AG20443 (cell line): ENCODE data around the gene PCDH9.

Experiments used
- DNase-seq: peaks from one replicate; pipeline ENCODE4 v3.0.0; 2012; ENCODE audit warnings: low spot score, mixed read lengths

Gene PCDH9, protein sequence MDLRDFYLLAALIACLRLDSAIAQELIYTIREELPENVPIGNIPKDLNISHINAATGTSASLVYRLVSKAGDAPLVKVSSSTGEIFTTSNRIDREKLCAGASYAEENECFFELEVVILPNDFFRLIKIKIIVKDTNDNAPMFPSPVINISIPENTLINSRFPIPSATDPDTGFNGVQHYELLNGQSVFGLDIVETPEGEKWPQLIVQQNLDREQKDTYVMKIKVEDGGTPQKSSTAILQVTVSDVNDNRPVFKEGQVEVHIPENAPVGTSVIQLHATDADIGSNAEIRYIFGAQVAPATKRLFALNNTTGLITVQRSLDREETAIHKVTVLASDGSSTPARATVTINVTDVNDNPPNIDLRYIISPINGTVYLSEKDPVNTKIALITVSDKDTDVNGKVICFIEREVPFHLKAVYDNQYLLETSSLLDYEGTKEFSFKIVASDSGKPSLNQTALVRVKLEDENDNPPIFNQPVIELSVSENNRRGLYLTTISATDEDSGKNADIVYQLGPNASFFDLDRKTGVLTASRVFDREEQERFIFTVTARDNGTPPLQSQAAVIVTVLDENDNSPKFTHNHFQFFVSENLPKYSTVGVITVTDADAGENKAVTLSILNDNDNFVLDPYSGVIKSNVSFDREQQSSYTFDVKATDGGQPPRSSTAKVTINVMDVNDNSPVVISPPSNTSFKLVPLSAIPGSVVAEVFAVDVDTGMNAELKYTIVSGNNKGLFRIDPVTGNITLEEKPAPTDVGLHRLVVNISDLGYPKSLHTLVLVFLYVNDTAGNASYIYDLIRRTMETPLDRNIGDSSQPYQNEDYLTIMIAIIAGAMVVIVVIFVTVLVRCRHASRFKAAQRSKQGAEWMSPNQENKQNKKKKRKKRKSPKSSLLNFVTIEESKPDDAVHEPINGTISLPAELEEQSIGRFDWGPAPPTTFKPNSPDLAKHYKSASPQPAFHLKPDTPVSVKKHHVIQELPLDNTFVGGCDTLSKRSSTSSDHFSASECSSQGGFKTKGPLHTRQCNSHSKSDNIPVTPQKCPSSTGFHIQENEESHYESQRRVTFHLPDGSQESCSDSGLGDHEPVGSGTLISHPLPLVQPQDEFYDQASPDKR (N-terminal part only)

DNA sequence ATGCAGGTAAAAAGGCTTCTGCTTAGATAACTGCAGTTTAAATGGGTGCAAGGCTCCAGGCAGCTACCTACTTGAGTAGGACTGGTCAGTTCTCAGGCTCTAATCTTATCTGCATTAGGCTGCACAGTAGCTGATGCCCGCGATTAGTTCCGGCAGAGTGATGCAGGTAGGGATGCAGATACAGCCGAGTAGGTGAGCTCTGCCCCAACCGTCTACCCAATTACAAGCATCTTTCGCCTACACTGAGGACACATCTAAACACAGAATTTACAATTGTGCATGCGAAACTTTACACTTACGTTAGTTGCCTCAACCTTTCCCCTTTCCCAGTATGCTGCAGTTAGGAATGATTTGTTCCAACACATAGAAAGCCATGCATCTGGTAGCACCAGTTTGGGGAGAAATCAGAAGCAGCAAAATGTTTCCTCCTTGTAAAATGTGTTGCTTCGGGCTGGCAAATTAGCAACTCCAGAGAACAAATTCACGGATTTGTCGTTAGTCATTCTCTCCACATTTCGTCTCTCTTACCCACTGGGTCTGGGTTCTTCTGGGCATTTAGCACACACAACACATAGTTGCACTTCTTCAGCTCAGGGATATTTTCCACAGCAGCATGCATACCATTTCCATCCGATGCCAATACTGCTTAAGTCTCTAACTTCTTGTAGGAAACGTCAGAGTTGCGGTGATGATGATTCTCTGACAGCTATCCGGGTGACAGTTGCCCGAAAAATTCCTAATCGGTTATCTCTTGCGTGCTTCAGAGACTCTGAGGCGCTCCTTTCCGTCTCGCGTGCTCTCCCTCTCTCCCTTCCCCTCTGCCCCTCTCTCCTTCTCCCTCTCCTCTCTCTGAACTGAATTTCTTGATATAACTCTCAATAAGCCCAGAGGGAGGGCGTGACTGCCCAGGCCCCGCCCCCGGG is at the start of gene PCDH9:
Gene PCDH9 (minus strand): TSS at position 856 of the 923 bp plus-strand sequence. CDS start 1,896 bp downstream, outside the sequence.
- peak; percentile 10 for DNase-seq

DNA sequence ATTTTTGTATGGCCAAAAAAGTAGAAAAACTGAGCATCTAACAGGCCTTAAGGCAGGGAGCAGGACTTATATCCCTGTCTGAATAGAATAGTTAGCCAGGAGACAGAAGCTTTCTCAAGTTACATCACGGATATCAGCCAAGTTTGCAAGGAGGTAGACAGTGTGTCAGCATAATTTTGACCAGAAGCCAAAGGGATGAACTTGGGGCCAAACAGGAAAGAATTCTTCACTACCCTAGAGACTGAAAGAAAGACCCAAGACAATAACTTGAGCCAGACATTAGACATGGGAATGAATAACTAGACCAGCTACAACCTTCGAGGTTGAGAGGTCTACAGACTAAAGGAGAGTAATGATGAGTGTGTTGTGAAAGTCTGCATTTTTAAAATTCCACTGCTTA is 48.1 kb upstream of the PCDH9 start:
- peak; percentile 53 for DNase-seq

DNA sequence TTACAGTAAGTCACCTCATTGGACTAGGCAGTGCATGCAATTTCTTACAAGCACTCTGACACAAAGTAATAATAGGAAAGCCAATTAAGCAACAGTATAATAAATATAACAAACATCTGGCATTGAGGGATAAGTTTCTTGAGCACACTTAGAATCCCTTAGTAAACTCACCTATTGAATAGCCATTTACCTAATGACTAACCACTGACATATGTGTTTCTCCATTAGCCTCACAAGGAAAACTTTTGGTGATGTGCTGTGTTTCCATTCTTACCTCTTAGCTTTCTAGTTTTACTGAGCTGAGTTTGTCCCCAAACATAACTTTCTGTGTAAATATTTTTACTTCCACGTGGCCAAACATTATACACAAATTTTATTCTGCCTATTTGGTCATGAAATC is 47.4 kb upstream of the PCDH9 start:
- DNase-seq, result no peak

DNA sequence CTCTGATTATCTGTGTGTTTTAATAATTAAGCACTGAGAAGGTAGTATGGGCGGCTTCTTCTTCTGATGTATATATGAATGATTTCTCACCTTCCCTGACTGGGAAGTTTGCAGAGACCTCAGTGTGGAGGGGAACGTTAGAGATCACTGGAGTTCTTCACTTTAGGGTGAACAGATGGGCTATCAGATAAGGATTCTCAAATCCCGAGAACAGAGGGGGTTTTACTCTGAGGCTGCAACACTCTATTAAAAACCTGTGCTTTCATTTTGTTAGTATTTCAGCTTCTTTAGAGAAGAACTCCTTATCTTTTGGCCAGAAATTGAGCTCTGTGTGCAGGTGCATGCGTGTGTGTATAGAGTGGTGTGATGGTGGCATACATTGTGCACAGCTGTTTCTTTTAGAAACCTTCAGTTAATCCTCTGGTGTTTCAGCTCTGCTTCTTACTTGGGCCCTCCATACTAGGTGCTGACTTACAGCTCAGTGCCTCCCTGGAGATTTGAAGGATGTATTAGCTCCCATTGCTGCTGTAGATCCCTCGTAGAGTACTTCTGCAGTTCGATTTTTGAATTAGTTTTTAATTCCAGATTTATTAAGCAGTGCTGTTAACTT is 45.3 kb upstream of the PCDH9 start:
- DNase-seq, result no peak

DNA sequence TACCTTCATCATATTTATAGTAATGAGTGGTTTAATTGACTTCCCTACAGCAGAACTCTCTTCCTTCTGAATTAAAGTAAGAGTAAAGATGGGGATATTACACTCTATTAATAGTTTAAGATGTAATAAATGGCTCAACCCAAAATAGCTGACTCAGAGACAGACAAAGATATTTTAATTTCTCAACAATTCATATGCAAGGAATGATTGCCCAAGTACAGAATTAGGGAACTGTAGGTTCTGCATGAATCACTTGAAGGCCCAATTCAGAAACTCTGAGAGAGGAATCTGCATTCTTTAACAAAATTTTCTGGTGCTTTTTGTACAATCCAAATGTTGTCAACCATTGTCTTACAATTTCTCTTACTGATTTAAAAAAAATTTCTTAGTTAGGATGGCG is 42.9 kb upstream of the PCDH9 start:
- peak; percentile 11 for DNase-seq

DNA sequence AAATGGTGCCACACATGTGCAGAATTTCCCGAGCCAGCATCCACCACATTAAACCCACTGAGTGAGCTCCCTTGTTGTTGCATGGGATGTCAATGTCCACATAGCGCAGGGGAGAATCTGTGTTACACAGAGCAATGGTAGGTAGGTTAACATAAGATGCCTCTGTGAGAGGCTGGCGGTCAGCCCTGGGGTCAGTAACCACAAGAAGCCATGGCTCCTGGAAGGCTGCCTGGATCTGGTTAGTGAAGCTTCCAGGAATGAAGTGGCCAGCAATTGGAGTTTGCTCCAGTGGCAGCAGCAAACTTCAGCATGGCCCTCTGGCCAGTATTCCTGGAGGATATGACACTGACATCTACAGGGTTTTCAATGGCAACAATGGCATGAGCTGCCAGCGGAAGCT is 37.0 kb upstream of the PCDH9 start:
- no peak for DNase-seq

DNA sequence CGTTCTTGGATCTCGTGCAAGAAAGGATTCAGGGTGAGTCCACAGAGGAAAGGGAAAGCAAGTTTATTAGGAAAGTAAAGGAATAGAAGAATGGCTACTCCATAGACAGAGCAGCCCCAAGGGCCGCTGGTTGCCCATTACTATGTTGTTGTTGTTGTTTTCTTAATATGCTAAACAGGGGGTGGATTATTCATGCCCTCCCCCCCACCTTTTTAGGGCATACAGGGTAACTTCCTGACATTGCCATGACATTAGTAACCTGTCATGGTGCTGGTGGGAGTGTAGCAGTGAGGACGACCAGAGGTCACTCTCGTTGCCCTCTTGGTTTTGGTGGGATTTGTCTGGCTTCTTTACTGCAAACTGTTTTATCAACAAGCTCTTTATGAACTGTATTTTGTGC is 29.1 kb upstream of the PCDH9 start:
- DNase-seq, result no peak

DNA sequence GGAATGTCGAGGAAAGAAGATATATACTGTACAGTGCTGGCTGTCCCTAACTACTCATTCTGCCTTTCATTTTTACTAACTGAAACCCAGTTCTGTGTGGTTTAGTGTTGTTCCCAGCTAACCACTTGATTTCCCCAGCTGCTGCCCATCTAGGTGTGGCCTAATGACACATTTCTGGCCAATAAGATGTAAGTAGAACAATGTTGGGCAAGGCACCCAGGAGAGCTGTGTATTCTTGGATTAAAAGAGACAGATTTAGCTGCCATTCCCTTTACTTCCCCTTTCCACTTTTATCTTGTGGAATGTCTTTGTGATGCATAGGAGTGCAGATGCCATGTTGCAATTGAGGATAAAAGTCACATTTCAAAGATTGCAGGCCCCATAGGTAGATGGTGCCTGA is 28.3 kb upstream of the PCDH9 start:
- DNase-seq, result no peak

DNA sequence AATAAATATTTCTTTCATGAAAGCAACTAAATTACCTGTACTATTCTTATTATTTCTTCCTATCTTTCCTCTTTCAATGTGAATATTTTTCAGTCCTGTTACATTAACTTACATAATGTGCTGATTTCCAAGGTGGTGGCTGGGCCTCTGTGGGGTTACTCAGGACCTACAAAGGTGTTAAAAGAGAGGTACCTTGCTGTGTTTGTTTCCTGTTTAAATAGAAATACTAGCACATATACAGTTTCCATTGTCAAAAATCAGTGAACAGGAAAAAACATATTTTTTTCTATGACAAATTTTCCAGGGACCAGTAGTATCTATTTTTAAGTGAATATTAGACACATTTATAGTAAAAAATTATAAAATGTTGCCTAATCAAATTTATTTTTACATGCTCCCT is 8.7 kb upstream of the PCDH9 start:
- DNase-seq, result no peak

DNA sequence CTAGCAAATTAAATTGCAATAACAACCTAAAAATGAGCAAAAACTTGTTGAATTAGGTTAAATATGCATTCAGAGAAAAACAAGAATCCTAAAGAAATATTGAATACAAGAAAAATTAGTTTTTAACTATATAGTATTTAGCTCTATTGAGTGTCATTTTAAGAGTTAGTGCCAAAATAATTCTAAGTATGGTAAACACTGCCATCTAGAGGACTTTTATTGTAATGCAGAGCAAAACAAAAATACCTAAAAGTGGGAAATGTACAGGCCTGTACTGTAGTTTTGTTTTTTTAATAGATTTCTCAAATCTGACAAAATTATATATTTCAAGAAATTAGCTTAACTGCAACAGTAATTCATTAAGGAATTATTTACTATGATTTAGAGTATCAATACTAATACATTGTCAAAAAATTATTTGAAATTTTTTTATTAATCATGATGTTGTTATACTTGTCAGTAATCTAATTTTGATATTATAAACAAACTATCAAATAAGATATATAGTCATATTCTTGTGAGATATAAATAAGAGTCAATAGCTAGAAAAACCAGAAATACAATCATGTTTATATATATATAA is 8.2 kb upstream of the PCDH9 start:
- DNase-seq, result peak; percentile 27

DNA sequence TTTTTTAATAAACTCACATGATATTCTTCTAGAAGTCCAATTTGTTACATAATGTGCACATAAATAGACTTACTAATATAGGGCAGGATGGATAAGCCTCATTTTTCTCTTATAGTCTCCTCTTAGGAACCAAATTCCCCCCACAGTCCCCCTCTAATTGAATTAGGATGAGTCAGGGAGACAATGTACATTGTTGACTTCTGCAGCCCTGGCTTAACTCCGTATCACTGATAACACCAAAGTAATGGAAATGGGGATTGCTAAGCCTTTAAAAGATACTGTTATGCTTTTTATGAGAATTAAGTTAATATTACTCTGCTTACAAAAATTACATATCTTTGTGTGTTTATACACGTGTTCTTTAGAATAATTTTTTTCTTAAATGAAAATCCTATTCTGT is 5.1 kb upstream of the PCDH9 start:
- no peak for DNase-seq

DNA sequence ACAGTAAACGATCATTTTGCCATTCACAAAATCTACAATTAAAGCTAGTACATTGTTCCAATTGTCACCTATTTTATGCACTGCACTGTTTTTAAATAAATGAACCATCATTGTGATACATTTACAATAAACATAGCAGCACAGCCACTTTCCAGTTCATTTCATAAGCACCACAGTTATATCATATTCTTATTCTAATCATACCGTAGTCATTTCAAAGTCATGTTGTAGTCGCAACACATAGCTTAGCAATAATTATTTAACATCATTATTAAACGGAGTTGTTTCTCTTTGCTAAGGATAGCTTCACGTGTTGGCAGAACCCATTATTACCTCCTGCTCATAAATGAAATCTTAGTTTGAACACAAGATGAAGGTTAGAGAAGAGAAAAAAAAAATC is 2.2 kb upstream of the PCDH9 start:
- no peak for DNase-seq

DNA sequence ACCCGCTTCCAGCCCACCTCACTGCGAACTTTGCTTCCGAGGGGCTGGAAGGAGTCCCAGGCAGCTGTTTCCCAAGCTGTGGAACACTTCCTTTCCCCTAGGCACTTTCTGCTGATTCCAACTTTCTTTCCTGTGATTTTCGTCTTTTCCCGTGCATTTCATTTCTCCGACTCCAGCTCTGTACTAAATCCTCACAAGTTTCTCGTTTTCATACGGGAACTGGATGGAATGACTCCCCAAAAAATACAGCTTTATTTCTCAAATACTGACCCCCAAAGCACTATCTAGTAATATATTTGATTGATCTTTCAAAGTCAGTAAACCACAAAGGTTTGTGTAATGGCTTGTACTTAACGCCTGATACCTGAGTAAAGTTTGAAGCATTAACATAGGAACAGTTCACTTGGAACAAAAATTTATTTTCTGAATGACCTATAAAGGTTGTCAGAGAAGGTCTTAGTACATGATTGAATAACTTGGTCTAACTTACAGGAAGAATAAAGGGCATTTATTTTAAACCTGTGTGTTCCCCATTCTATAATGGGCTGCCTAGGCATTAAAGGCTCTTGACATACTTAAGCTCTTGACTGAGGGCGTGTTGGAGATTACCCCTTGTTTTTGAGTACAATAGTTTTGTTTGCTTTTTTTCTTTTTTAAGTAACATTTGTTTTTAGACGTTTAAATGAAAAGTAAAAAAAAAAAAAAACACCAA is 1.3 kb upstream of the PCDH9 start:
- DNase-seq, result no peak

DNA sequence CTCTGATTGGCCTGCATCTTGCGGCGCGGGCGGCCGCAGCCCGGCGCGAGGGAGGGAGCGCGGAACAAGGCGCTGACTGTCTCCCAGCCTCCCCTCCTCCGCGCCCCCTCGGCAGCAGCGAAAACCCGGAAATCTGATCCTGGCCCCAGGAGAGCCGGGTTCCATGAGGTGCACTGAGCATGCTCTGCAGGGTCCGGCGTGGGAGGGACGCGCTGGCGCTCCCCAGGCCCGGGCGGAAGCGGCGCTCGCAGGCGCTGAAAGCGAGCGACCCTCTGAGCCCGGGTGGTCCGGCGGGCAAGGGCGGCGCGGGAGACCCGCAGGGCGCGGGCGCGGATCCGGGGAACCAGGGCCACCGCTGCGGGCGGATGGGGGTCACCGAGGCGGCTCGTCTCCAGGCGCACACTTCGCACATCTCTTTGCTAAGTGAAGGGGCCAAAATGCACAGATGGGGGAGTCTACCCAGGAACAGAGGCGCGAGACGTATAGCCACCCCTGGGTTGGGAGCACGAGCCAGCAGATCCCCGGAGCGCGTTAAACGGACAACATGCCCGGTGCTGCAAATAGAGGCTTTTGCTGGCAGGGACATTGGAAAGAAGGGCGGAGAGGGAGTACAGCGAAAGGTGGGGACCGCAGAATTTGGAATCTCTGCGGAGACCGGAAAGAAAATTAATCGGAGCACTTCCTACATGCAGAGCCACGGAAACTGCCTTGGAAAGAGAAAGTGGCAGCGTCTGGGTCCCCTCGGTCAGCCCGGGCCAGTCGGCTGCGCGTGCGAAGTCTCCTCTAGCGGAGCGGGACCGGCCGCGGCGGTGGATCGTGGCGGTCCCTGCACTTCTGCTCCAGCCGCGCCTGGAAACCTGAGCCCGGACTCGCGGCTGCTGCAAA is 510 bp upstream of the PCDH9 start:
- peak; percentile 98 for DNase-seq

DNA sequence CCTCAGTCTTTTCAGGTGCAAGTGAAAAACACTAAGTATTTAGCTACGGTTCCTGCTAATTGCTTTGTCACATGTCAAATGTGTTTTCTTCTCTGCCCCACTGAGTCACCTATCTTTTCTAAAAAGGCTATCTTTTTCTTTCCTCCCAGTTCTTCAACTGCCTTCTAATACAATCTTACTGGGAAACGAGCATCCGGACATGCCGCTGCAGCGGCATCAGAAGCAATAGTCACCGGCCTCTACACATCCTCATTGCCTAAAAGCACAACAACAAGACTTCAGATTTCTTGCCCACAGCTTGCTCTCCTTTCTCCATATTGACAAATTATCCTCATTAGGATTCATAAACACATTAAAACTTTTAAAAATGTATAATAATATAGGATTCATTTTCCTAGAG is 1.2 kb downstream of the PCDH9 start:
- DNase-seq, result no peak

DNA sequence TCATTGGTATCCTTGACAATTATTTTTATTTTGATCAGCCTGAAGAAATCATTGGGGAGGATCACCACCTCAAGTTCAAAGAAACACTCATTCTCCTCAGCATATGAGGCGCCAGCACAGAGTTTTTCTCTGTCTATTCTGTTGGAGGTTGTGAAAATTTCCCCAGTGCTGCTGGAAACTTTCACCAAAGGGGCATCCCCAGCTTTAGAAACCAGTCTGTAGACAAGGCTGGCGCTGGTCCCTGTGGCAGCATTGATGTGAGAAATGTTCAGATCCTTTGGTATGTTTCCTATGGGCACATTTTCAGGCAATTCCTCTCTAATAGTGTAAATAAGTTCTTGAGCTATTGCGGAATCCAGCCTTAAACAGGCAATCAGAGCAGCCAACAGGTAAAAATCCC is 2.1 kb downstream of the PCDH9 start:
- DNase-seq, result no peak

DNA sequence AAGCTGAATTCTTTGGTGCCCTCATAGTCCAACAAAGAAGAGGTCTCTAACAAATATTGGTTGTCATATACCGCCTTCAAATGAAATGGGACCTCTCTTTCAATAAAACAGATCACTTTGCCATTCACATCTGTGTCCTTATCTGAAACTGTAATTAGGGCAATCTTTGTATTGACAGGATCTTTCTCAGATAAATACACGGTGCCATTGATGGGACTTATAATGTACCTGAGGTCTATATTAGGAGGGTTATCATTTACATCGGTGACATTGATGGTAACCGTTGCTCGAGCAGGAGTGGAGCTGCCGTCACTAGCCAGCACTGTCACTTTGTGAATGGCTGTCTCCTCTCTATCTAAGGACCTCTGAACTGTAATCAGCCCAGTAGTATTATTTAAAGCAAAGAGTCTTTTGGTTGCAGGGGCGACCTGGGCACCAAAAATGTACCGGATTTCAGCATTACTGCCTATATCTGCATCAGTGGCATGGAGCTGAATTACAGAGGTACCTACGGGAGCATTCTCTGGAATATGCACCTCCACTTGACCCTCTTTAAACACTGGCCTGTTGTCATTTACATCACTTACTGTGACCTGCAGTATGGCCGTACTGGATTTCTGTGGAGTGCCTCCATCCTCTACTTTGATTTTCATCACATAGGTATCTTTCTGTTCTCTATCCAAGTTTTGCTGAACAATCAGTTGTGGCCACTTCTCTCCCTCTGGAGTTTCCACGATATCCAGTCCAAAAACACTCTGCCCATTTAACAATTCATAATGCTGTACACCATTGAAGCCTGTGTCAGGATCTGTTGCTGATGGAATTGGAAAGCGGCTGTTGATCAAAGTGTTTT is 2.8 kb downstream of the PCDH9 start:
- DNase-seq, result no peak

DNA sequence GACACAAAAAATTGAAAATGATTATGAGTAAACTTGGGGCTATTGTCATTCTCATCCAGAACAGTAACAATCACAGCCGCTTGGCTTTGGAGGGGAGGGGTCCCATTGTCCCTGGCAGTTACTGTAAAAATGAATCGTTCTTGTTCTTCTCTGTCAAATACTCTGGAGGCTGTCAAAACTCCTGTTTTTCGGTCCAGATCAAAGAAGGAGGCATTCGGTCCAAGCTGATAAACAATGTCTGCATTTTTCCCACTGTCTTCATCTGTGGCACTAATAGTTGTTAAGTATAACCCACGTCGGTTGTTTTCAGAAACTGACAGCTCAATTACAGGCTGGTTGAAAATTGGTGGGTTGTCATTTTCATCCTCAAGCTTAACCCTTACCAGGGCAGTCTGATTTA is 3.4 kb downstream of the PCDH9 start:
- no peak for DNase-seq
